ENCODE data around the gene SORCS2.

DNA sequence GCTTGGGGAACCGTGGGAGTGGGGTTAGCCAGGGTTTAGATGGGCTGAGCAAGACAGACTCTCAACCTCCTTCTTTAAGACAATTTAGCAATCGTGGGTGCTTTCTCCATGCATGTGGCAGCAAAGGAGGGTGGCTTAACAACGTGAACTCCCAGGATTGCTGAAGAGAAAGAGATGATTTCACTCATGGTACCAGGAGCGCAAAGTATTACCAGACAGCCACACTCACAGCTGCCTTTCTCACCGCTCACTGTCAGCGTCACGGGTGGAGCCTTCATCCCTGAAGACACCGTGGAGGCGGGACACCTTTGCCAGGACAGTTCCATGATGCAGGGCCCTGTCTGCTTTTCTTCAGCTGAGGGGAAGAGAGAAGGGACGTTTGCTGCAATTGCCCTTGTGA lies 454.8 kb downstream of the SORCS2 start:
- TF ChIP-seq, protein P1, sequence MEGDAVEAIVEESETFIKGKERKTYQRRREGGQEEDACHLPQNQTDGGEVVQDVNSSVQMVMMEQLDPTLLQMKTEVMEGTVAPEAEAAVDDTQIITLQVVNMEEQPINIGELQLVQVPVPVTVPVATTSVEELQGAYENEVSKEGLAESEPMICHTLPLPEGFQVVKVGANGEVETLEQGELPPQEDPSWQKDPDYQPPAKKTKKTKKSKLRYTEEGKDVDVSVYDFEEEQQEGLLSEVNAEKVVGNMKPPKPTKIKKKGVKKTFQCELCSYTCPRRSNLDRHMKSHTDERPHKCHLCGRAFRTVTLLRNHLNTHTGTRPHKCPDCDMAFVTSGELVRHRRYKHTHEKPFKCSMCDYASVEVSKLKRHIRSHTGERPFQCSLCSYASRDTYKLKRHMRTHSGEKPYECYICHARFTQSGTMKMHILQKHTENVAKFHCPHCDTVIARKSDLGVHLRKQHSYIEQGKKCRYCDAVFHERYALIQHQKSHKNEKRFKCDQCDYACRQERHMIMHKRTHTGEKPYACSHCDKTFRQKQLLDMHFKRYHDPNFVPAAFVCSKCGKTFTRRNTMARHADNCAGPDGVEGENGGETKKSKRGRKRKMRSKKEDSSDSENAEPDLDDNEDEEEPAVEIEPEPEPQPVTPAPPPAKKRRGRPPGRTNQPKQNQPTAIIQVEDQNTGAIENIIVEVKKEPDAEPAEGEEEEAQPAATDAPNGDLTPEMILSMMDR (IDR thresholded peaks at IDR 0.05; ENCODE audit: poor library complexity, severe bottlenecking), result no peak
- no peak for TF ChIP-seq SMC3 (conservative IDR thresholded peaks at IDR 0.05; ENCODE audit: poor library complexity)

Measured in neural cell (in vitro differentiated cells).